Measurements from ENCODE around the gene CHRND.

DNA sequence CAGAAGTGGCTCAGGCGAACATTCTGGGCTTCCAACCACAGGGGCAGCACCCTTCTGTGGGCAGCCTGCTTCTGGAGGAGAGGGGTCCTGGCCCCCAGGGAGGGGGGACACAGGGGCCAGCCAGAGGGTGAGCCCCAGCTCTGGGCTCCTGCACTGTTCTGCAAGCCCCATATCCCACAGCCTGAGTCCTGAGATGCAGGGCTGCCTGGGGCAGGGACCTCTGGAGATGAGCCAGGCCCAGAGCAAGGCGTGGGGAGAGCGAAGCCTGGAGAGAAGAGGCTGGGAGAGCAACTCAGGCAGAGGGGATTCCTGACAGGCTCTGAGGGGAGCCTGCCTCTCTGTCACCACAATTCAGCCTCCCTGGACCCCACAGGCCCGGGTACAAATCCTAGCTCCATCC lies 19.3 kb upstream of the CHRND start:
- no peak for TF ChIP-seq POLR2A (IDR thresholded peaks at IDR 0.05)
- TF ChIP-seq, protein P1, sequence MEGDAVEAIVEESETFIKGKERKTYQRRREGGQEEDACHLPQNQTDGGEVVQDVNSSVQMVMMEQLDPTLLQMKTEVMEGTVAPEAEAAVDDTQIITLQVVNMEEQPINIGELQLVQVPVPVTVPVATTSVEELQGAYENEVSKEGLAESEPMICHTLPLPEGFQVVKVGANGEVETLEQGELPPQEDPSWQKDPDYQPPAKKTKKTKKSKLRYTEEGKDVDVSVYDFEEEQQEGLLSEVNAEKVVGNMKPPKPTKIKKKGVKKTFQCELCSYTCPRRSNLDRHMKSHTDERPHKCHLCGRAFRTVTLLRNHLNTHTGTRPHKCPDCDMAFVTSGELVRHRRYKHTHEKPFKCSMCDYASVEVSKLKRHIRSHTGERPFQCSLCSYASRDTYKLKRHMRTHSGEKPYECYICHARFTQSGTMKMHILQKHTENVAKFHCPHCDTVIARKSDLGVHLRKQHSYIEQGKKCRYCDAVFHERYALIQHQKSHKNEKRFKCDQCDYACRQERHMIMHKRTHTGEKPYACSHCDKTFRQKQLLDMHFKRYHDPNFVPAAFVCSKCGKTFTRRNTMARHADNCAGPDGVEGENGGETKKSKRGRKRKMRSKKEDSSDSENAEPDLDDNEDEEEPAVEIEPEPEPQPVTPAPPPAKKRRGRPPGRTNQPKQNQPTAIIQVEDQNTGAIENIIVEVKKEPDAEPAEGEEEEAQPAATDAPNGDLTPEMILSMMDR (IDR thresholded peaks at IDR 0.05) = no peak

All from testis (tissue), 2 donors.